ENCODE results near the gene TEF.

TEF gene

DNA sequence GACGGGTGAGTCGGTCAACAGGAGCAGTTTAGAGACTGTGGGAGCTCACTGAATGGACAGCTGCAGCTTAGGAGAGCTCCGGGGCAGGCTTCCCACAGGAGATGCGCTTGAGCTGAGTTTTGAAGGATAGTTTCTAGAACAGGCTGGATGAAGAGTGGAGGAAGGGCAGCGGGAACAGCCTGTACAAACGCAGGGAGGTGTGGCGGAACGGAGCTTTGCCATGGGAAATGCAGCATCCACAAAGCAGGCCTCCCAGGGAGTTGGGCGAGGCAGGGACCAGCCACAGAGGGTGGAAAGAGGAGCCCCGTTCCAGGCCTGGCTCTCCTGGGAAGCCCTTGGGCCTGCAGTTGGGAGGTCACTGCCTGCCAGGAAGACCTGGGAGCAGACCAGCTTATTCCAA, 26.8 kb upstream of the TEF start:
- DNase-seq (ENCODE audit: low read depth): no peak

DNA sequence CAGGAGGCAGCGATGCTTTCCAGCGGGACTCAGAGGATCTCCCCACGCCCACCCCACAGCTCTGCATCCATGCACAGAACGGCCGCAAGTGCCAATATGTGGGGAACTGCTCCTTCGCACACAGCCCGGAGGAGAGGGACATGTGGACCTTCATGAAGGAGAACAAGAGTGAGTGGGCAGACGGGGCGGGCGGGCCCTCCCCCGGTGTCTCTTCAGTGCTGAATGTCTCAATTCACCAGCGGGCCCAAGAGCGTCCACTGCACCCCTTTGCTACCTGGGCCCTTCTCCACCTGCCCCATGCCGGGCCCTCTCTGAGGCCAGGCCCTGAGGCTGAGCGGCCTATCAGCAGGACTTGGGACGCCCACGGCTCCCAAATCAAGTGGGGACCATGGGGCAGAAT, 25.8 kb upstream of the TEF start:
- no peak for DNase-seq (ENCODE audit: low read depth)

DNA sequence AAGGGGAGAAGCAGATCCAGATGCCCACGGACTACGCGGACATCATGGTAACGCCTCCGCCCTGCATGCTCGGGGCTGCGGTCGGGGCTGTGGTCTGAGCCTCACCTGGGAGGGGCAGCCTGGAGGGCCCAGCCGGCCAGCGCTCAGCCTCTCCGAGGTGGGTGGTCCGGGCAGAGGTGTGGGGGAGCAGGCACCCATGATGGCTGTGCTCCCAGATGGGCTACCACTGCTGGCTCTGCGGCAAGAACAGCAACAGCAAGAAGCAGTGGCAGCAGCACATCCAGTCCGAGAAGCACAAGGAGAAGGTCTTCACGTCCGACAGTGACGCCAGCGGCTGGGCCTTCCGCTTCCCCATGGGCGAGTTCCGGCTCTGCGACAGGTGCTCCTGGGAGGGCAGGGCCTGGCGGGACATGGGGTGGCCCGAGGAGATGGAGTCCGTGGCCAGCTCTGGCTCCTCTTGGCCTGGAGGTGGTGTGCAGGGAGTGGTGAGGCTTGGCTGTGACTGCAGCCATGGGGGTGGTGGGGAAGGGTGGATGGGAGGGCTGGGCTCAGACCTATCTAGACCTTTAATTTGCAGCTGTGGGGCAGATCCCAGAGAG, 25.2 kb upstream of the TEF start:
- no peak for DNase-seq (ENCODE audit: low read depth)

DNA sequence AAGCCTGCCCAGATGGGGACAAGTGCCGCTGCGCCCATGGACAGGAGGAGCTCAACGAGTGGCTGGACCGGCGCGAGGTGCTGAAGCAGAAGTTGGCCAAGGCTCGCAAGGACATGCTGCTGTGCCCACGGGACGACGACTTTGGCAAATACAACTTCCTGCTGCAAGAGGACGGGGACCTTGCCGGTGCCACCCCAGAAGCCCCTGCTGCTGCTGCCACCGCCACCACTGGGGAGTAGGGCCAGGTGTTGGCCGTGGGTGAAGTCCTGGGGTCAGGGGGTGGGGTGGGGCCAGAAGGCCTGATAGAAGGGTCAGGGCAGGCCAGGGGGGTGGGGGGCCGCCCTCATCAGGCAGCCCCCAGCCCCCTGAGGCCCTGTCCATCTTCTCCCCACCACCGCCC, 24.6 kb upstream of the TEF start:
- no peak for DNase-seq (ENCODE audit: low read depth)

DNA sequence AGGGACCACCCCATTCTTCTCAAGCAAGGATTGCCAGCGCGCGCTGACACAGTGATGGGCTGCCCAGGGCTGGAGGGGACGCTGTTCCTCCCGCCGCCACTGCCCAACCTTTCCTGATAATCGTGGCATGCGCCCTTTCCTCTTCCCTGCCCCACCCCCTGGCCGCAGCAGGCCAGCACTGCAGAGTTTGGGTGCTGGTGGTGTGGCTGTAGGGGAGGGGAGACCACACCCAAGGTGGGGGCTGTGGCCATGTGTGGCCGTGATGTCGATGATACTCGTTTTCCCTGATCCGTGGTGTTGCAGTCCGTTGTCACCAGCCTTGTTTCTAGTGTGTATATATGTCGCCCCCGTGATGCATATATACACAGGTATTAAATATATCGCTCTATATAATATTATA, 22.8 kb upstream of the TEF start:
- no peak for DNase-seq (ENCODE audit: low read depth)

DNA sequence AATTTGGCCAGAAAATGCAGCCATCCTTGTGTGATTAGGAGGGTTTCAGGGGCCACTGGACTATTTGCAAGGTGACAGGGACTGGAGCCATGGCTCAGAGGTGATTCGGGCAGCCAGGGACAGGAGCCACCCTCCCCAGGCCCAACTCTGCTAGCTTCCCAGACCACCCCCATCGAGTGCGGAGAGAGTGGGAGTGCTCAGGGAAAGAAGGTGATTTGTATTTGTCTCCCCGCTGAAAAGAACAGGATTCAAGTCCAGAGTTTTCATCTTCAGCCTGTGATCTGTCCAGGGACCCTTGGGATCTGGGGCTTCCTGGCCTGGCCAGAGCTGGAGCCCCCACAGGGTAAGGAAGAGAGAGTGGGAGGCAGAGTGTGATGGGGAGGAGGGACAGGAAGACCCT, 22.4 kb upstream of the TEF start:
- DNase-seq (ENCODE audit: low read depth): no peak

DNA sequence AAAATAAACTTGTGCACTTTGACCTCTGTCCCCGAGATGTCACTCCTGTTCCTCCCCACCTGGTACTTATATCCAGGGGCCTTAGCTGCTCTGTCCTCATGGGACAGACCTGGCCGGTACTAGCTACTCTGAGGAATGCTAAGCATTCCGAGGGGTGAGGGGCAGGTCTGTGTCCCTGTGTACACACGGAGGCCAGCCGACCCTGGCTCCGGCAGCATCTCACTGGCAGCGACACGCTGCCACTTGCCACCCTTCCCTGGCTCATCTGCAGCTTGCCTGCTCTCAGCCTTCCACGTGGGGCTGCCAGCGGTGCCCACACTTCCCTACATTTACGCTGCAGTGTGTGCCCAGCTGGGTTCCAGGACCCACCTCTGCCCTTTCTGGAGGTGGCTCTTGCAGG, 21.6 kb upstream of the TEF start:
- DNase-seq (ENCODE audit: low read depth): no peak

DNA sequence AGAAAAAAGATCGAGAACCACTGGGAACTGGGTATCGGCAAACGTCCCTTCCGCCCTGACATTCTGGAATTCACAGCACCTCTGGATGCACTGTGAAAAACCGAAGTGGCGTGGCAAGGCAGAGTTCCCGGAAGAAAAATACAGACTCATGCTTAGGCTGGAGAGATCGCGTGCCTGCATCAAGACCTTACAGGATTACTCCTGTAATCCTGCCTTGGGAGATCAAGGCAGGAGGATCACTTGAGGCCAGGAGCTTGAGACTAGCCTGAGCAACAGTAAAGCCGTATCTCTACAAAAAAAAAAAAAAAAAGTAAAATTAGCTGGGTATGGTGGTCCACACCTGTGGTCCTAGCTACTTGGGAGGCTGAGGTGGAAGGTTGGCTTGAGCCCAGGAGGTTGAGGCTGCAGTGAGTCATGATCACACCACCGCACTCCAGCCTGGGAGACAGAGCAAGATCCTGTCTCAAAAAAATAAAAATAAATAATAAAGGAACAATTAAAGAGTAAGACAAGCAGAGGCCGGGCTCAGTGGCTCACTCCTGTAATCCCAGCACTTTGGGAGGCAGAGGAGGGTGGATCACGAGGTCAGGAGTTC, 19.9 kb upstream of the TEF start:
- no peak for DNase-seq (ENCODE audit: low read depth)

DNA sequence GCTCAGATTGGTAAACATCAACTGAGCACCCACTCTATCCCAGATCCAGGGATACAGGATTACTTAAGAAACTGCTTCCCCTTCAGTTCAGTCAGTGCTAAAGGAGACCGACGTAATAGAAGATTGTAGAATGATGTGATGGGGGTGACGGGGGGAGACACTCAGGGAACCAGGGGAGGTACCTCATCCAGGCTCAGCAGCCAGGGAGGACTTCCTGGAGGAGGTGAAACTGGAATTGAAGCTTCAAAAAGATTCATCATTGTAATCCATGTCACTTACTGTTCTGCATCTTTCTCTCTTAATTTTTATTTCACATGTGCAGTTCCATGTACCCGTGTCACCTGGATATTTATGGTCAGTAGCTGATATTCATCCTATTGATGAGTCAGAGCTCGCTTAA, 19.1 kb upstream of the TEF start:
- no peak for DNase-seq (ENCODE audit: low read depth)

DNA sequence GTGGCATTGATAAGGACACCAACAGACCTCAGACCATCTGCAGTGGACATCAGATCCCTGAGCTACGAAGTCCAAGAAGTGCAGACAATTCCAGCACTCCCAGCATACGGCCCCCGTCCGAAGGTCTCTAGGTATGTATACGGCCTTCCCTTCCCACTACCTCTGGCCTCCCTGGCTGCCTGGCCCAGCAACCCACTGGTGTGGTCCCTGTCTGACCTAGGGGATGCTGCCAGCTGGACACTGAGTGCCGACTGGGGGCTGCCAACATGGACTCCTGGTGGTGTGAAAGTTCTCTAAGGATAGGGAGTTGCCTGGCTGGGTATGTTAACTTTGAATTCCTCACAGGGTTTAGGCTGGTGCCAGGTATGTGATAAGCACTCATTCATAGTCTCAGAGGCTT, 17.5 kb upstream of the TEF start:
- no peak for DNase-seq (ENCODE audit: low read depth)

DNA sequence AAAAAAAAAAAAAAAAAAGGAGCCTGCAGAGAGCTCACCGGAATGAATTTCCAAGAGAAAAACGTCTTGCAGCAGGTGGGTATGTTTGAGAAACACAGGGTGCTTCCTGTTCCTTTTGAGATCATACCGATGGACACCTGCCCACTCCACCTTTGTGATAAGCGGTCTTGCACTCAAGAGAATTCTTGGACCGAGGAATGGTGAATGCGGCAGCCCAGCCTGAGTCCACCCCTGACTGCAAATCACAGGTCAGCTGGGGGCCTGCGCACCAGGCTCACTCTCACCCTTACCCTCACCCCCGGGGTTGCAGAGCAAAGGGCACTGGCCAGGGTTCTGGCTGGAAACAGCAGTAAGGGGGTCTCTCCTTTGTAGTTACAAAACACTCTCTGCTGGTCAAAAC, 16.8 kb upstream of the TEF start:
- DNase-seq (ENCODE audit: low read depth): no peak

DNA sequence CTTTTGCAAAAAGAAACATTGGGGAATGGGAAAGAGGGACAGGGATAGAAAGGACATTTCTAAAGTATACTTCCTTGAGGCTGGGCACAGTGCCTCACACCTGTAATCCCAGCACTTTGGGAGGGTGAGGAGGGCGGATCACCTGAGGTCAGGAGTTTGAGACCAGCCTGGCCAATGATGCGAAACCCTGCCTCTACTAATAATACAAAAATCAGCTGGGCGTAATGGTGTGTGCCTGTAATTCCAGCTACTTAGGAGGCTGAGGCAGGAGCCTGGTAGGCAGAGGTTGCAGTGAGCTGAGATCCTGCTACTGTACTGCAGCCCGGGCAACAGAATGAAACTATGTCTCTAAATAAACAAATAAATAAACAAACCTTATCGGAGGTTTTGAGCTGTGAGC, 16.3 kb upstream of the TEF start:
- no peak for DNase-seq (ENCODE audit: low read depth)

DNA sequence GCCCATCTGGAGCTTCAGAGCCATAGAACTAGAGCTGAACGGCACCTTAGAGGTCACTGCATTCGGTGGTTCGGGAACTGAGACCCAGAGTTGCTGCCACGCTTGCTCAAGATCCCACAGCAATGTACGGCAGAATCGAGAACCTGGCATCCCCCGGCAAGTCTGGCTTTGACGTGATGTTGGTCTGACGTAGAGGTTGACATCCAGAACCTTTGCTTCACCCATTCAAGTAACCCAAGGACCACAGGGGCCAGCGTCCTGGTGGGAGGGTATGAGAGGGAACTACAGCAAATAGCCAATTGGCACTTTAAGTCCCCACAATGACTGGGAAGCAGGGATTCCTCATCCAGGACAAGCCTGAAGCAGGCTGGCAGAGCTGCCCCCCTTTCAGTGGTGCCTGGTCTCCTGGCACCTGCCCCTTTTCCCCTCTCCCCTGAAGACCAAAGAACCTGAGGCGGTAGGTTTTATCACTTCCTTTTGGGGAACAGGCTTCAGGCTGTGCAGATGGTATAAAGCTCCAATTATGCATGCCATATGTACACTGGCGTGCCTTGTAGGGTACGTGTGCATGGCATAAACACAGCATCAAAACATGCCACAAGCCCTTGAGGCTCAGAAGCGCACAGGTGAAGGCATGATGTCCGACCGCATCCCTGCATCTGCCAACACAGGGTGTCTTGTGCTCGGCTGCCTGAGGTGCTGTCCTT, 15.3 kb upstream of the TEF start:
- DNase-seq (ENCODE audit: low read depth): no peak

DNA sequence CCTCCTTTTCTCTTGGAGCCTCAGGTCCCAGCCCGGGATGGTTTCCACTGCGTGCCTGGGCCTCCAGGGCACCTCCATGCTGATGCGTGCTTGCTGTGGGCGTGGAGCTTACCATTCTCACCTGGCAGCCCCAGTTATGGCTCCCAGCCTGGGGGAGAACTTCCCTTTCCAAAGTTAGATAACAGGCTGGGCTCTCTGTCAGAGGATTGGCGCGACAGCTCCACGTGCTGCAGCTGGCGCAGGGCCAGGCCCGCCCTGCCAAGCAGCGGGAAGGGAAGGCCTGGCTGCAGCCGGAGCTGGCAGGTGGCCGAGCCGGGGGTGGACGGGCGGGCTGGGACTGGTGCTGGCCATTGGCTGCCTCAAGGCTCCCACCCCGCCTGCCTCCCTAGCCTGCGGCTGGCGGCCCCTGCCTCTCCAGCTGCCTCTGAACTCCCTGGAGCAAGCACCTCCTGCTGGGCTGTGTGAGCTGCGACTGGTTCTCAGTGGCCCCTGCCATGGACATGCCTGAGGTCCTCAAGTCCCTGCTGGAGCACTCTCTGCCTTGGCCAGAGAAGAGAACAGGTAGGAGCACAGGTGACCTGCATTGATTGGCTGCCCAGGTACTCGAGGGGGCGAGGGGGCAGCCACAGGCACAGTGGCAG, 14.6 kb upstream of the TEF start:
- no peak for DNase-seq (ENCODE audit: low read depth)

DNA sequence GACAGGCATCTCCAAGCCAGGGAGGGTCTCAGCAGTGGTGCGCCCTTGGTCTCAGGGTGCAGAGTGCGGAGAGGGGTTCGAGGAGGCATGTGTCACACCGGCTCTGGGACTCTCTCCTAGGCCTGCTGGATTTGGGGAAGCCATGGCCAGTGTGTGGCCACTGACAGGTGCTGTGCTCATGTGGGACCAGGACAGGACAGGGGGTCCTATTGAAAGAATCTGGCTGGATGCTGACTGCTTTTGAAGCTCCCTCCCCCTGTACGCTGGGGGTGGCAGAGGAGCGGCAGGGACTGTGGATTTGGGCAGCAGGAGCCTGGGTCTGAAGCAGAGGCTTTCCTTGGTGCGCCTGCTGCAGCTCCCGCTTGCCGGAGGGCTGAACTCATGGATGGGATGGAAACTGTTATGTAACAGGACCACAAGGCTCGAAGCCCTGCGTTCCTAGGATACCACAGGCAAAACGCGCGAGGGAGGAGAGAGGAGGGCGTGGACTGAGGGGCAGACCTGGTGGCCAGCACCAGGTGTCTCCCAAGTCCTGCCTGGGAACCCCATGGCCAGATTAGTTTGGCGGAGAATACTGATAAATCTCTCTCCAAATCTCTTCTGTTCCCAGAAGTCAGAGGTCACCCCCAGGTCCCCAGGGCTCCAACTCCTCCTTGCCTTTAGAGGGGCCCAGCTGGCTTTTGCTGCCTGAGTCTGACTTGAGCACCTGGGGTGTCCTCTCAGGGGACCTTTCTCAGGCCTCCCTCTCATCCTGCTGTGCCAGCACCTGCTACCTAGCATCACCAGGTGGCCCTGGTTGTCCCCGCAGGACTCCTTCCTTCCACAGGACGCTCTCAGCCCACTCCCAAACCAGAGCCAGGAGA, 13.8 kb upstream of the TEF start:
- no peak for DNase-seq (ENCODE audit: low read depth)

DNA sequence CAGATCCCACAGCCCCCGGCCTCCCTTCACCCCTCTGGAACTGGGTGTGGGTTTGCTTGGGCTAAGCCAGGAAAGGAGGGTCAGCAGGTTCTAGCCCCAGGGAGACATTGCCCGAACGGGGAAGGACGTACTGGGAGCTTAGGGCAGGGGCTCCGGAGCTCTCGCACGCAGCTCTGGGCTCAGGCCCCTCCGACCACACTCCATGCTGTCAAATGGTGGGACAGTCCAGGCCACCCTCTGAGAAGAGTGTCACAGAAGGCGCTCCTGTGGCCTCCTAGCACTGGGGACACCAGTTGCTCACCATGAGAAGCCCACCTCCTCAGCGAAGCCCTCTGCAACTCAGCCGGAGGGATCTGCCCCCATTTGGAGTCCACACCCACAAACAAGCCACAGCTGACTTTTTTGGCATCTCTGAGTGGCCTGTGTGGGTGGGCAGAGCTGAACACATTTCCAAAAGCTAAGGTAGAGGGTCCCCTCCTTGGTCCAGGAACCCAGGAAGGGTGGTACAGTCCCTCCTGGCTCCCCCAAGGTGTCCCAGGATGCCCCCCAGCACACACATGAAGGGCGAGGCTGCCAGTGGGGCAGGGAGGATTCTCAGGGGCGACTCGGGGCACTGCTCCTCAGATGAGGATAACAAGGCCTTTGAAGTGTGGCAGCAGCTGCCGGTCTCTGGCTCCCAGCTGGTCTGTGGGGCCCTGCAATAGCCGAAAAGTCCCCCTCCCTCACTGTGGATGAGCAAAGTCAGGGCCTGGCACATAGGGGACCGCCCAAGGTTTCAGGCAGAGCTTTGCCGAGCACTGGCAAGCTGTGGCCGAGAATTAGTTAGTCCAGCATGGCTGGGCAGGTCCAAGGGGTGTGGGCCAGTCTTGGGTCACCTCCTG, 13.0 kb upstream of the TEF start:
- no peak for DNase-seq (ENCODE audit: low read depth)

DNA sequence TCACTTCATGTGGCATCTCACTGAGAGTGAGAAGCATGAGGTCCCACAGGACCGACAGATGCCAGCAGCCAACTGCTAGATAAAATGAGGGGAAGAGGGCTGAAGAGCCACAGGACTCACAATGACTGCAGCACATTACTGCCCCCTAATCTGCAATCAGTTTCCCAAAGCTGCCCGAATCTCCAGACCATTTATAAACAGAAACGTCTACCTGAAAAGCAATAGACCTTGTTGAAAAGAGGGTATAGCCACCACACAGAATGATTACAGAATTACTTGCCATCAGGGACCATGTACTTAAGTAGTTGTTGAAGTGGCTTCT, 12.4 kb upstream of the TEF start:
- no peak for DNase-seq (ENCODE audit: low read depth)

DNA sequence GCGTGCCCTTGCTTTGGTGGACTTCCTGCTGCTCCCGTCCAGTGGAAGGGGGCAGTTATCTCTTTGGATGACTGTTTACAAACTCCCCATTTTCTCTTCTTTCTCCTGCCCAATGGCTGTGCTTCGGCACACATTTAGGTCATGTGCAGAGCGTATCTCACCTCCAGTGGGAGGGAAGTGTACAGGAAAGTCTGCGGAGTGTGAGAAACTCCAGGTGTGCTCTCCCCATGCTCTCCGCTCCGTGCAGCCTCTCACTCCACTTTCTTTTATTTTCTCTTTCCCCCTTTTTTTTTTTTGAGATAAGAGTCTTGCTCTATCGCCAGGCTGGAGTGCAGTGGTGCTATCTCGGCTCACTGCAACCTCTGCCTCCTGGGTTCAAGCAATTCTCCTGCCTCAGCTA, 11.9 kb upstream of the TEF start:
- no peak for DNase-seq (ENCODE audit: low read depth)

DNA sequence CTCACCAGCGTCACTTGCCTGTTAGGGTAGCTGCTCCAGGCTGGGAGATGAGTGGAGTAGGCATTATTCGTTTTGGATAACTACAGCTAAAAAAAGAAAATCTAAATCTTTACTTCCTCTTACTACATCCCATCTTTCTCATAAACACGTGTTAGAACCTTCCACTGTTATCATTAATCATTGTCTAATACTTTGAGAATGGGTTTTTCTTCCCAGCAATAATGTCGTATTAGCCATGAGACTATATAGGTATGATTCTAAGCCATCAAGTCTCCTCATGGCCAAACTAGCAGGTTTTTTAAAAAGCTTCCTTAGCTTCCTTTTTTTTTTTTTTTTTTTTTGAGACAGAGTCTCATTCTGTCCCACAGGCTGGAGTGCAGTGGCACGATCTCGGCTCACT, 3.9 kb upstream of the TEF start:
- no peak for DNase-seq (ENCODE audit: low read depth)

DNA sequence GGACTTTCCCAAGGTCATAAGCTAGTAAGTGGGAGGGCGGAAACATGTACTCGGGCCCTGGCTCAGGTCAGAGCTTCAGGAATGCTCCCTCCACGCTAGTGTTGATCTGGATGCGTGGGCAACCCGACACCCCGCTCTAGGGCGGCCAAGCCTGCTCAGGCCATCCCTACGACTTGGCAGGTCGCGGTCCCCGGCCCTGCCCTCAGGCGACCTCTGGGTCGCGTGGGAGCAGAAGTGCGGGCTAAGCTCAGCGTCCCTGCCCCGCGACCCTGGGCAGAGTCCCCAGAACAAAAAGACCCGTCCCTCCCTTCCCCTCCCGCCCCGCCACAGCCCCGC, 781 bp upstream of the TEF start:
- no peak for DNase-seq (ENCODE audit: low read depth)

DNA sequence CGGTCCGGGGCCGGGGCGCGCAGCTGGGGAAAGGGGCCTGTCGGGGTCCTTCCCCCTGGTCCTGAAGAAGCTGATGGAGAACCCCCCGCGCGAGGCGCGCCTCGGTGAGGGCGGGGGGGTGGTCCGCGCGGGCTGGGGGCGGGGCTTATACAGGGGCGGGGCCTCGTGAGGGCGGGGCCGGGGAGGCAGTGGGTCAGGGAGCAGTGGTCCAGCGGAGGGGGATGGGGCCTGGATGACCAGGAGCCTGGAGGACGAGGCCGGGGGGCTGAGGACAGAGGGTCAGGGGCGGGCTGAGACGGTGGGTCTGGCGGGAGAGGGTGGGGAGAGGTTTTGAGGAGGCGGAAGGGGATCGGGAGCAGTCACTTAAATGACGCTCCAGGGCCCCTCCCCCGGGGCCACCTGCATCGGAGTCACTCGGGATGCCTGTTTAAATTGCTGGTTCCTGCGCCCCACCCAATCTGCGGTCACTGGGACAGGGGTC, 396 bp downstream of the TEF start:
- DNase-seq (ENCODE audit: low read depth): peak; percentile 42

DNA sequence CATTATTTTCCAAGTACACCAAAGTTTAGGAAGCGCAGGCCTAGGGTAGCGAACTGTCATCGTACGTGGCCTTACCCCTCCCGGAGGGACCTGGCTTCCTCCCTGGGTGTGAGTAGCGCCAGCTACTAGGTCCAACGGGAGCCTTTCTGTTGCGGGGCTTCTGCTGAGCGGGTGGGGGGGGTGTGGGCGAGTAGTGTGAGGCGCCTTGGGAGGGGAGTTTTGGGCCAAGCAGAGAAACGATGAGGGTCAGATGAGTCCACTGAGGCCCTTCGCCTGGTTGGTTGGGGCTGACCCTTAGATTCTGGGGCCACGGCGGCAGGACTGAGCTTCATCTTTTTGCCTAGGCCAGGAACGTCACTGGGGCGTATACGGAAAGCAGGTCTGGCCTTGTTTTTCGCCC, 868 bp downstream of the TEF start:
- DNase-seq (ENCODE audit: low read depth): no peak

All from activated gamma-delta T cell treated with anti-CD3 and anti-CD28 coated beads, Interleukin-2, amount 50 U/mL, for 16 hours (primary cell).